ENCODE measurements around the gene VPS35L. TPM values are rescaled to one million over a fixed set of nuclear protein-coding genes. Genes with fewer than 3 reads are reported as not detected.

The VPS35L gene
- total and polyA plus RNA-seq, 2 of the 13 experiments (the other 11 are each of a cell fraction or from before 2014, with no cell fraction given), result 1.4 to 1.6 TPM

GRCh38 chr16:19717741-19718623 is 162.5 kb downstream of the VPS35L start, which contains the start of the genes IQCK and KNOP1 (continued):
- TF ChIP-seq MED8 (CRISPR knock-in tag; IDR thresholded peaks at IDR 0.05; ENCODE audit: insufficient replicate concordance) (peak; percentile 66), MAFF (IDR thresholded peaks at IDR 0.05; ENCODE audit: low read depth, low read length) (no peak; the same call in 1 of the 2 replicates), MTA3 (CRISPR knock-in tag; IDR thresholded peaks at IDR 0.05) (no peak; the same call in 1 of the 2 replicates), SNAPC4 (CRISPR knock-in tag; IDR thresholded peaks at IDR 0.05) (peak; percentile 81; the same call in 1 of the 2 replicates), DR1 (CRISPR knock-in tag; IDR thresholded peaks at IDR 0.05) (peak; percentile 79), HMG20B (CRISPR knock-in tag; conservative IDR thresholded peaks at IDR 0.05) (no peak), GFI1 (CRISPR knock-in tag; IDR thresholded peaks at IDR 0.05; ENCODE audit: borderline replicate concordance) (no peak; the same call in 1 of the 2 replicates), ZNF776 (CRISPR knock-in tag; IDR thresholded peaks at IDR 0.05) (peak; percentile 97), KLF13 (CRISPR knock-in tag; IDR thresholded peaks at IDR 0.05) (peak; percentile 97), SYNCRIP (IDR thresholded peaks at IDR 0.05; ENCODE audit: insufficient read depth, low read depth, low read length) (no peak), NFRKB (IDR thresholded peaks at IDR 0.05) (no peak), ZHX1 (CRISPR knock-in tag; IDR thresholded peaks at IDR 0.05; ENCODE audit: low read depth) (peak; percentile 99), ATF7-NPFF (CRISPR knock-in tag; IDR thresholded peaks at IDR 0.05; ENCODE audit: low read depth) (peak; percentile 95), LBX2 (CRISPR knock-in tag; IDR thresholded peaks at IDR 0.05; ENCODE audit: borderline replicate concordance) (peak; percentile 99), SP4 (CRISPR knock-in tag; IDR thresholded peaks at IDR 0.05) (peak; percentile 85), ZKSCAN8 (CRISPR knock-in tag; IDR thresholded peaks at IDR 0.05; ENCODE audit: borderline replicate concordance) (peak; percentile 49; the same call in 1 of the 2 replicates), SOX13 (IDR thresholded peaks at IDR 0.05) (no peak), SOX13 (CRISPR knock-in tag; conservative IDR thresholded peaks at IDR 0.05 in 1 of 2, IDR thresholded peaks at IDR 0.05 in 1 of 2) (no peak; a peak in 1 of 4 replicates), MYPOP (CRISPR knock-in tag; IDR thresholded peaks at IDR 0.05) (peak; percentile 93), PHF8 (CRISPR knock-in tag; IDR thresholded peaks at IDR 0.05) (peak; percentile 98)

Data from HepG2 (cell line).